ENCODE results near the gene ITM2C. TPM values are rescaled to one million over a fixed set of nuclear protein-coding genes. Genes with fewer than 3 reads are reported as not detected.

The ITM2C gene
- total and polyA plus RNA-seq, 2 of the 13 experiments (the other 11 are each of a cell fraction or from before 2014, with no cell fraction given), result 70.5 to 270 TPM

DNA sequence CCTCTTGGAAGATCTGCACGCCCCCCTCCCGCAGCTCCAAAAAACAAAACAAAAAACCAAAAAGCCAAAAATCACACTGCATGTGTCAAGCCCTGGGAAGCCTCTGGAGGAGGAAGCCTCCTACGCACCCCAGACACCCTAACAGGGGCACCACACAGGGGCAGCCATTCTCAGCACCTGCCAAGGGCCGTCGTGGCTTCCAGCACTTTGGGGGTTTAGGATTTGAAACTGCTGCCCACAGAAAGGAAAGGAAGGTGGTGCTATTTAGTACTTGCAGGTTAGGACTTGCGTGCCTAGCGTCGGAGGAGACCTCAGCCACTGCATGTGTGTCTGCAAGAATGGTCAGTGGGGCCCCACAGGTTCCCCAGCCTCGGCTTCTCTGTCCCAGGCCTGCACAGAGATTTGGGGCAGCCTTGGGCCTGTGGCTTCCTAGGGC, 60.7 kb downstream of the ITM2C start:
- Histone ChIP-seq H3K27ac (ENCODE audit: extremely low read length, insufficient read depth, low read length) (no peak overlapping the region), H3K27me3 (ENCODE audit: control insufficient read depth in 1 of 2, insufficient read depth in 2 of 2, low read length in 2 of 2) (peaks cover 2 to 66% of the 10 kb centered on the region in 2 experiments; a peak in 4 of 5 replicates), H2AFZ (ENCODE audit: low read length) (no peak overlapping the region), H3K4me2 (ENCODE audit: low read depth, low read length) (no peak overlapping the region), H3K9ac (ENCODE audit: insufficient read depth, low read depth, low read length) (no peak overlapping the region), H3K4me1 (ENCODE audit: insufficient read depth, low read length) (no peaks in the 10 kb centered on the region), H3K36me3 (replicated peaks in 1 of 2; ENCODE audit: control insufficient read depth in 1 of 2, insufficient read depth in 2 of 2, low read length in 2 of 2) (no peaks in the 10 kb centered on the region), H4K20me1 (ENCODE audit: insufficient read depth, low read length) (no peaks in the 10 kb centered on the region), H3K79me2 (ENCODE audit: insufficient read depth, low read length) (no peaks in the 10 kb centered on the region), H3K4me3 (replicated peaks in 1 of 3; ENCODE audit: insufficient read depth in 1 of 3, low read depth in 2 of 3, low read length in 3 of 3) (no peak overlapping the region), H3K9me3 (ENCODE audit: low read length) (no peaks in the 10 kb centered on the region)
- ChIA-PET POLR2A (no interaction called here), CTCF (ENCODE audit: low intra/inter-chr PET ratio, low total read pairs) (no interaction called here)
- in situ Hi-C loops (cut with HindIII; ENCODE audit: extremely low pct_ligation_motif_present, low pct_unique_long_range_greater_than_20kb), result no loop called here
- DNase-seq (ENCODE audit: low spot score) (no peak), FAIRE-seq (no peak), ATAC-seq (peak; percentile 4; the same call in 1 of the 3 replicates)
- WGBS (ENCODE audit: low lambda C conversion rate), result 42% methylated on average over 6 of the region's 9 CpGs
- TF ChIP-seq, protein P1, sequence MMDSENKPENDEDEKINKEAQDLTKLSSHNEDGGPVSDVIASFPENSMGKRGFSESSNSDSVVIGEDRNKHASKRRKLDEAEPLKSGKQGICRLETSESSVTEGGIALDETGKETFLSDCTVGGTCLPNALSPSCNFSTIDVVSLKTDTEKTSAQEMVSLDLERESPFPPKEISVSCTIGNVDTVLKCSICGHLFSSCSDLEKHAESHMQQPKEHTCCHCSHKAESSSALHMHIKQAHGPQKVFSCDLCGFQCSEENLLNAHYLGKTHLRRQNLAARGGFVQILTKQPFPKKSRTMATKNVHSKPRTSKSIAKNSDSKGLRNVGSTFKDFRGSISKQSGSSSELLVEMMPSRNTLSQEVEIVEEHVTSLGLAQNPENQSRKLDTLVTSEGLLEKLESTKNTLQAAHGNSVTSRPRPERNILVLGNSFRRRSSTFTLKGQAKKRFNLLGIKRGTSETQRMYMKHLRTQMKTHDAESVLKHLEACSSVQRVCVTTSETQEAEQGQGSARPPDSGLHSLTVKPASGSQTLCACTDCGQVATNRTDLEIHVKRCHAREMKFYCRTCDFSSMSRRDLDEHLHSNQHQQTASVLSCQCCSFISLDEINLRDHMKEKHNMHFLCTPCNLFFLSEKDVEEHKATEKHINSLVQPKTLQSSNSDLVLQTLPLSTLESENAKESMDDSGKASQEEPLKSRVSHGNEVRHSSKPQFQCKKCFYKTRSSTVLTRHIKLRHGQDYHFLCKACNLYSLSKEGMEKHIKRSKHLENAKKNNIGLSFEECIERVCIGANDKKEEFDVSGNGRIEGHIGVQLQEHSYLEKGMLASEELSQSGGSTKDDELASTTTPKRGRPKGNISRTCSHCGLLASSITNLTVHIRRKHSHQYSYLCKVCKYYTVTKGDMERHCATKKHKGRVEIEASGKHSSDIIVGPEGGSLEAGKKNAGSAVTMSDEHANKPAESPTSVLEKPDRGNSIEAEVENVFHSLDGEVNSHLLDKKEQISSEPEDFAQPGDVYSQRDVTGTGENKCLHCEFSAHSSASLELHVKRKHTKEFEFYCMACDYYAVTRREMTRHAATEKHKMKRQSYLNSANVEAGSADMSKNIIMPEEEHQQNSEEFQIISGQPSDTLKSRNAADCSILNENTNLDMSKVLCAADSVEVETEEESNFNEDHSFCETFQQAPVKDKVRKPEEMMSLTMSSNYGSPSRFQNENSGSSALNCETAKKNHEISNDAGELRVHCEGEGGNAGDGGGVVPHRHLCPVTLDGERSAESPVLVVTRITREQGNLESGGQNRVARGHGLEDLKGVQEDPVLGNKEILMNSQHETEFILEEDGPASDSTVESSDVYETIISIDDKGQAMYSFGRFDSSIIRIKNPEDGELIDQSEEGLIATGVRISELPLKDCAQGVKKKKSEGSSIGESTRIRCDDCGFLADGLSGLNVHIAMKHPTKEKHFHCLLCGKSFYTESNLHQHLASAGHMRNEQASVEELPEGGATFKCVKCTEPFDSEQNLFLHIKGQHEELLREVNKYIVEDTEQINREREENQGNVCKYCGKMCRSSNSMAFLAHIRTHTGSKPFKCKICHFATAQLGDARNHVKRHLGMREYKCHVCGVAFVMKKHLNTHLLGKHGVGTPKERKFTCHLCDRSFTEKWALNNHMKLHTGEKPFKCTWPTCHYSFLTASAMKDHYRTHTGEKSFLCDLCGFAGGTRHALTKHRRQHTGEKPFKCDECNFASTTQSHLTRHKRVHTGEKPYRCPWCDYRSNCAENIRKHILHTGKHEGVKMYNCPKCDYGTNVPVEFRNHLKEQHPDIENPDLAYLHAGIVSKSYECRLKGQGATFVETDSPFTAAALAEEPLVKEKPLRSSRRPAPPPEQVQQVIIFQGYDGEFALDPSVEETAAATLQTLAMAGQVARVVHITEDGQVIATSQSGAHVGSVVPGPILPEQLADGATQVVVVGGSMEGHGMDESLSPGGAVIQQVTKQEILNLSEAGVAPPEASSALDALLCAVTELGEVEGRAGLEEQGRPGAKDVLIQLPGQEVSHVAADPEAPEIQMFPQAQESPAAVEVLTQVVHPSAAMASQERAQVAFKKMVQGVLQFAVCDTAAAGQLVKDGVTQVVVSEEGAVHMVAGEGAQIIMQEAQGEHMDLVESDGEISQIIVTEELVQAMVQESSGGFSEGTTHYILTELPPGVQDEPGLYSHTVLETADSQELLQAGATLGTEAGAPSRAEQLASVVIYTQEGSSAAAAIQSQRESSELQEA (CRISPR knock-in tag; IDR thresholded peaks at IDR 0.05; ENCODE audit: not compliant biosample characterization), result no peak
- TF ChIP-seq TSC22D2 (CRISPR knock-in tag; IDR thresholded peaks at IDR 0.05; ENCODE audit: borderline replicate concordance) (no peak), ZNF563 (CRISPR knock-in tag; IDR thresholded peaks at IDR 0.05) (no peak), U2AF1 (optimal IDR thresholded peaks at IDR 0.05; ENCODE audit: low read depth, low read length) (no peak), RFXAP (CRISPR knock-in tag; IDR thresholded peaks at IDR 0.05; ENCODE audit: borderline replicate concordance) (no peak), ZFP82 (CRISPR knock-in tag; IDR thresholded peaks at IDR 0.05; ENCODE audit: borderline replicate concordance) (no peak), TCF7L2 (IDR thresholded peaks at IDR 0.05; ENCODE audit: low read depth, low read length) (no peak), ZMYM4 (CRISPR knock-in tag; IDR thresholded peaks at IDR 0.05) (no peak), ZNF180 (CRISPR knock-in tag; IDR thresholded peaks at IDR 0.05; ENCODE audit: borderline replicate concordance, low read depth) (no peak), ZNF549 (CRISPR knock-in tag; IDR thresholded peaks at IDR 0.05) (no peak), ZNF34 (CRISPR knock-in tag; IDR thresholded peaks at IDR 0.05; ENCODE audit: borderline replicate concordance) (no peak), ATF1 (CRISPR knock-in tag; IDR thresholded peaks at IDR 0.05) (no peak)
- BruUV-seq (replicated peaks), result no TSS peak
- intact Hi-C loops (cut with micrococcal nuclease; ENCODE audit: unreplicated experiment), result no loop called here
